Body of pancreas (tissue), 4 donors: ENCODE results near the gene ACTR1B. TPM values are rescaled to one million over a fixed set of nuclear protein-coding genes. Genes with fewer than 3 reads are reported as not detected.

ENCODE experiments used
- ATAC-seq: fragments of 150-250 bp; one replicate; pipeline ENCODE4 v1.9.1; 2016
- DNase-seq, 4 donors: peaks; one replicate each; pipeline ENCODE4 v3.0.0-alpha.2; 2019
- H3K27ac ChIP-seq, 4 donors: fragments of 200-600 bp; sonication (generic); 1 replicate in 3 of 4; 2 replicates in 1 of 4; pipeline versions ENCODE4 v1.5.1 to v1.6.1; 2016 to 2019; ENCODE audit warnings: mild to moderate bottlenecking in 1 of 4, mixed read lengths in 1 of 4, moderate library complexity in 1 of 4
- H3K27me3 ChIP-seq, 2 donors: fragments of 200-600 bp; sonication (generic); one replicate each; pipeline ENCODE4 v1.6.0; 2016; ENCODE audit warnings: mild to moderate bottlenecking in 1 of 2
- H3K36me3 ChIP-seq, 2 donors: fragments of 200-600 bp; sonication (generic); replicated peaks in 1 of 2; 2 replicates each; pipeline ENCODE4 v1.5.1; 2016; ENCODE audit warnings: low read depth in 2 of 2; ENCODE audit not compliant: insufficient read depth in 1 of 2
- H3K4me1 ChIP-seq: fragments of 200-600 bp; sonication (generic); one replicate; pipeline ENCODE4 v1.6.0; 2016
- H3K4me3 ChIP-seq, 2 donors: fragments of 200-600 bp; sonication (generic); 1 replicate in 1 of 2; 2 replicates in 1 of 2; pipeline ENCODE4 v1.5.1; 2016 to 2019
- H3K9me3 ChIP-seq, 3 donors: fragments of 200-600 bp; sonication (generic); 1 replicate in 2 of 3; 2 replicates in 1 of 3; pipeline ENCODE4 v1.5.1; 2016
- CTCF ChIP-seq, 7 experiments: fragments of 450-650 bp in 4 of 7; fragments of 200-600 bp in 3 of 7; sonication (generic) in 3 of 7; IDR thresholded peaks; one replicate each; pipeline ENCODE4 v1.5.1; 2016 to 2019; ENCODE audit warnings: antibody characterized with exemption in 7 of 7
- POLR2A ChIP-seq, 3 donors: fragments of 450-650 bp; IDR thresholded peaks; one replicate each; pipeline ENCODE4 v1.6.1; 2016; ENCODE audit warnings: antibody characterized with exemption in 3 of 3, mild to moderate bottlenecking in 2 of 3
- WGBS, 2 donors: methylation state at CpG; one replicate each; pipeline ENCODE4 v1.1.5; 2017; 5-methylcytosine and 5-hydroxymethylcytosine counted together
- intact Hi-C: fragments of 100-400 bp; cut with DNase I; formaldehyde crosslinking; loops from one replicate; pipeline ENCODE4 v1.15.1; 2023
- total RNA-seq, 2 donors: library from RNA; depleted of rRNA; stranded (reverse); fragments of >200 nt; gene quantifications; one replicate each; pipeline ENCODE4 v1.1.0, GENCODE V29; 2016

ACTR1B gene
- total RNA-seq, 2 donors from 2014 or later, result 57.6 to 74.2 TPM

GRCh38 chr2:97708048-97708380 lies 44.2 kb upstream of the ACTR1B start:
- intact Hi-C loops, result no loop called here
- DNase-seq (no peak), ATAC-seq (no peak)
- no peaks in the 10 kb centered on the region for H3K36me3 ChIP-seq
- 89 to 100% methylated on average over 4 of the region's 4 CpGs for WGBS, 2 donors
- TF ChIP-seq CTCF (IDR thresholded peaks at IDR 0.05) (no peak), POLR2A (IDR thresholded peaks at IDR 0.05) (no peak)
- no peak overlapping the region for H3K4me3 ChIP-seq
- H3K9me3 ChIP-seq, result no peaks in the 10 kb centered on the region
- no peaks in the 10 kb centered on the region for H3K4me1 ChIP-seq
- no peak overlapping the region for H3K27ac ChIP-seq
- no peaks in the 10 kb centered on the region for H3K27me3 ChIP-seq

GRCh38 chr2:97707362-97708047 lies 43.7 kb upstream of the ACTR1B start:
- DNase-seq (peak in 2 of 4 donors; percentile 20 to 27), ATAC-seq (no peak)
- Histone ChIP-seq H3K27ac (no peak overlapping the region), H3K27me3 (no peaks in the 10 kb centered on the region), H3K9me3 (no peaks in the 10 kb centered on the region), H3K4me3 (no peak overlapping the region), H3K4me1 (no peaks in the 10 kb centered on the region), H3K36me3 (no peaks in the 10 kb centered on the region)
- no peak for TF ChIP-seq POLR2A (IDR thresholded peaks at IDR 0.05)
- TF ChIP-seq CTCF (IDR thresholded peaks at IDR 0.05), result no peak
- intact Hi-C loops, result no loop called here
- WGBS, 2 donors, result 46 to 80% methylated on average over 2 to 11 of the region's 11 CpGs

GRCh38 chr2:97706708-97707345 lies 43.0 kb upstream of the ACTR1B start:
- no peak for ATAC-seq
- intact Hi-C loops, result no loop called here
- Histone ChIP-seq H3K36me3 (no peaks in the 10 kb centered on the region), H3K27ac (no peak overlapping the region), H3K9me3 (no peaks in the 10 kb centered on the region), H3K27me3 (no peaks in the 10 kb centered on the region), H3K4me1 (no peaks in the 10 kb centered on the region), H3K4me3 (no peak overlapping the region)
- TF ChIP-seq CTCF (IDR thresholded peaks at IDR 0.05), result no peak
- no peak for DNase-seq
- 59 to 70% methylated on average over 8 to 11 of the region's 11 CpGs for WGBS, 2 donors

GRCh38 chr2:97706112-97706511 lies 42.3 kb upstream of the ACTR1B start:
- 93 to 94% methylated on average over 13 of the region's 13 CpGs for WGBS, 2 donors
- no peak for ATAC-seq
- intact Hi-C loops, result no loop called here

More at GRCh38 chr2:97706112-97706511, 42.3 kb upstream of the ACTR1B start:
- Histone ChIP-seq H3K36me3 (no peaks in the 10 kb centered on the region), H3K27me3 (no peaks in the 10 kb centered on the region), H3K4me1 (no peaks in the 10 kb centered on the region), H3K27ac (no peak overlapping the region), H3K9me3 (no peaks in the 10 kb centered on the region), H3K4me3 (no peak overlapping the region)
- no peak for TF ChIP-seq CTCF (IDR thresholded peaks at IDR 0.05)
- TF ChIP-seq POLR2A (IDR thresholded peaks at IDR 0.05), result no peak
- DNase-seq, result no peak
